GM04503 (cell line): ENCODE data around the gene MPZL1.
A peak's percentile ranks its signal among the peaks of the same experiment; 100 is the strongest.
"Not testable (repeated sequence)": the region's sequence is repeated elsewhere in the genome, so short reads cannot be mapped to it uniquely, and the experiment has no call there.

Experiments
- DNase-seq: peaks from one replicate; pipeline ENCODE4 v3.0.0-alpha.2; 2012; ENCODE audit warnings: low read depth

MPZL1 gene

DNA sequence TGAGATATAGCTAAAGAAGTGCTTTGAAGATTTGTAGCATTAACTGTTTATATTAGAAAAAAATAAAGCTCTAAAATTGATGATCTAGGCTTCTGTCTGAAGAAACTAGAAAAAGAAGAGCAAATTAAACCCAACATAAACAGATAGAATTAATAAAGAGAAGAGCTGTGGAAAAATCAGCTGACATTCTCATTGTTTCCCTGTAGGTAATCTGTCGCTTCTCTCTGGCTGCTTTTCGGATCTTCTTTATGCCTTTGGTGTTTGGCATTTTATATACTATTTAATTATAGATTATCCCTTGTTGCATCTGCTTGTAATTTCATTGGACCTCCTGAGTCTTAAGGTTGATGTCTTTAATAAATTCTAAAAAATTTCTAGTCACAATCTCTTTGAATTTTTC lies 59.8 kb downstream of the MPZL1 start:
- no peak for DNase-seq

DNA sequence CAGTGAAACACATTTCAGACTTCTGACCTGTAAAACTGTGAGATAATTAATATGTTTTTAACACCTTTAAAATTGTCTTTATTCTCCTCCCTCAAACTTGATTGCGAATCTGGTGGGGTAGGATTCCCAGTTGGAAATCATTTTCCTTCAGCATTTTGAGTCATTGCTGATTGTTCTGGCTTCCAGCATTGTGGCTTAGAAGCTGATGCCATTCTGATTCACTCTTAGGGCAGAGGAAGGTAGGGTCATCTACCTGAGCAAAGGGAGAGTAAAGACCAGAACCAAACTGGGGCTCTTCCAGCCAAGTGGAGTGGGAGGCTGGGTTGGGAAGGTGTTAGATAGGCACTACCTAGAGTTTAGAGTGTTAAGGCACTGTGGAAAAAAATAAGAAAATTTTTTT lies 61.2 kb downstream of the MPZL1 start:
- DNase-seq, result no peak

DNA sequence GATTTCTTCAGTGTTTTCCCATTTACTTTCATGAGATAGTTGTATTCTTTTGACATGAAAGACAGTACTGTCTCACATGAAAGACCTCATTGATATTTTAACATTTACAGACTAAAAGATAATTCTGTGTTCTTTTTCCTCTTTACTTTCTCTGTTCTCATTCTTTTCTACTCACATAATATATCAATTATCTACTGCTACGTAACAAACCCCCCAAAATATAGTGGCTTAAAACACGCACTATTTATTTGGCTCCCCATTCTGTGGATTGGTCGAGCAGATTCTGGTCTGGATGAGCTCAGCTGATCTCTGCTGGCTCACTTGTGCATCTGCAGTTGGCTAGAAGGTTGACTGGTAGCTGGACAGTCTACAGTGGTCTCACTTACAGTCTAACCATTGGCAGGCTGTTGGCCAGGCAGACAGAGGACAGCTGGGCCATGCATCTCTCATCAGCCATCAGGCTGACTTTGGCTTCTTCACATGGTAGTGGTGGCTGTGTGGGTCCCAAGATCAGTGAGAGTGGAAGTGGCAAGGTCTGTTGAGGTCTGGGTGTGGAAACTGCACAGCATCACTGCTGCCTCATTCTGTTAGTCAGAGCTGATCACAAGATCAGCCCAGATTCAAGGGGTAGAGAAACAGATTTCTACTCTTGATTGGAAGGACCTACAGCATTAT lies 63.2 kb downstream of the MPZL1 start:
- DNase-seq, result no peak

DNA sequence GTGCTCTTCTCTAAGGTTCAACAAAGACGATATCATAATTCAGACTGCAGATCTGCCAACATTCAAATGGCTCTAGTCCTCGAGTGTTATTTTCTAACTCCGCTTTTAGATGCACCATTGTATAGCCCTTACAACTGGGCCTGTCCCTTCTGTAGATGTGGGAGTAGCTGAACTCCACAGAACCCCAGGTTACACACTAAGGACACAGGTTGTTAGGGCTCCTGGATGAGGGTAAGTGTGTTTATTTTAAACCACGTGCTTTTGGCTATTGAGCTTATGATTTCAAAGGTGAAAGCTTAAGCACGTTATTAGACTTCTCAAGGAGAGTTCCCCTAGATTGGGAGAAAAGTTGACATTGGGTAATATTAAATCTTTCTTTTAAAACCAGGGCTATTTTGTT lies 64.7 kb downstream of the MPZL1 start:
- DNase-seq, result no peak

DNA sequence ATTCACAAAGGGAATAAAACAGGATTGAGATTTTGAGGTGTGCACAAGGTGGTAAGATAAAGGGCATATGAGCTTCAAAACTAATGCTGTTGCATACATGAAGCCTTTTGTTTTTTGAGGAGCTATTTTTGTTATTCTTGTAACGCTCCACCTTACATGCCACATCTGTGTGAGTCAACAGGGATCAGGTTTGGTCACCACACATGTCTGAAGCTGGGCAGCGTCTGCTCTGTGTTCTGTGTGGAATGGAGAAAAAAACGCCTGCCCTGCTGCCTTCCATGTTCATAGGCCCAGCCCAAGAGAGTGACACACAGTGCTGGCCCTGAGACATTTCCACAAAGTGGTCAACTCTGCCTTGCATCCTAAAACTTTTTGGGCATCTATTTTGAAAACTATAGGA lies 67.7 kb downstream of the MPZL1 start:
- no peak for DNase-seq

DNA sequence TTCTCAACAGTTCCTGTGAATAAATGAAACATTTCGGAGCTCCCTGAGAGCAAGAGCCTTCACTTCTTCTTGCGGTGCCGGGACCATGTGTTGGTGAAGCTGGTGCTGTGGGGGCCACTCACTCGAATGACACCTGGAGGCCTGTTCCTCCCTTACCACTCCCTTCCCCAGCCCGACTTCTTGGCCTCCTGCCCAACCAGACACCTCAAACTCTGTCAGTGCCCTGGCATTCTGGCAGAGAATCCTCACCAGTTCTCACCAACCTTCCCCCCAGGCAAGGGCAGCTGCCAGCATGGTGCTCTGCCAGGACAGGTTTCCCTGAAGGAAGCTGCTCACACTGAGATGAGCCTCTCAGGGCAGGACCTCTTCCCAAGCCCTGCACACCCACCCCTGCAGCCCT lies 68.3 kb downstream of the MPZL1 start:
- DNase-seq, result no peak

DNA sequence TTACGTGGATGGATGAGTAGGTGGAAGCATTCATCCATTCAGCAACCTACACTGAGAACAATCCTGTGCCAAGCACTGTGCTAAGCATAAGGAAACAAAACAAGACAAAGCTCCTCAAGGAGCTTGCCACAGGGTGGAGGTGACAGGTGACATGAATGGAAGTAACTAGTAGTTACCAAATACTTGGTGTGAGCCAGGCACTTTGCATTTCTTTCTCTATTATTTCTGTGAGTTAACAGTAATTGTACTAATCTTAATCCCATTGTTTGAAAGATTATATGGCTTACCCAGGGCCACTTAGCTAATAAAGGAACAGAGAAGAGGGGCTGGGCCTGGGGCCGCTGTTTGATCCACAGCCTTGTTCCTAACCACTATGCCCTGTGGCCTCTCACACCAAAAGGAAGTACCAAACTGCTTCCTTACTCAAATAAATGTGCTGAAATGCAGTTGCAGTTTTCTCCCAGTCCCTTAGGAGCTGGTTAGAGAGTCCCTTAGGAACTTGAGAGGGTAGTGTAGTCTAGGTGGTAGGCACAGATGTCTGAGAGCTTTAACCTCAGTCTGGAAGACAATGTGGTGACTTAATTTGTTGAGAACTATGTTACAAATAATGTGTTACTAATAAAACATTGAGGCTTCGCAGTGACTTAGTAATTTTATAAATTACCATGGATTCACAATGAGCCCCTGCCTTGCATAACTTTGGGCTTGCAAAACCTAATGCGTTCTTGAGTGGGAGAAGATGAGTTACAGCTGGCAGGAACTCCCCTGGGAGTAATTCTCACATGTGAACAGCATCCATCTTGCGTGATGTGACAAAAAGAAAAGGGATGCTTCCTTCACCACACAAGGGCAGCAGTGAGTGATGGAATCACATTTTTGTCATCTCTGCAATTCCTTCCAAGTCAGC lies 69.8 kb downstream of the MPZL1 start:
- peak; percentile 99 for DNase-seq

DNA sequence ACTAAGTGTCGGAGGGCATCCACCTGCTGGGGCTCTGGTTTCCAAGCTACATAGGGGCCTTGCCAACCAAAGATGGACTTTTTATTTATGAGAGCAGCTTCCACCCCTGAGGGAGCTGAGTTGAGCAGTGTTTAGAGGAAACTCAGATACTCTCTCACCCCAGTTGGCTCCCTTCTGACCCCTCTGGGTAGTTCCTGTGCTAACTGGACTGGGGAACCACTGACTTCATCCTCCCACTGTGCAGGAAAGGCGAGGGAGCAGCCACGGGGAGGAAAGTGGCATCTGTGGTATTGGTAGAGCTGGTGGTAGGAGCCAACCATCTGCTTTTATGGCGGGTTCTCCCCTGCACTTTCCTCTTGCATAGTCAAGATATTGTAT lies 70.4 kb downstream of the MPZL1 start:
- DNase-seq, result no peak

DNA sequence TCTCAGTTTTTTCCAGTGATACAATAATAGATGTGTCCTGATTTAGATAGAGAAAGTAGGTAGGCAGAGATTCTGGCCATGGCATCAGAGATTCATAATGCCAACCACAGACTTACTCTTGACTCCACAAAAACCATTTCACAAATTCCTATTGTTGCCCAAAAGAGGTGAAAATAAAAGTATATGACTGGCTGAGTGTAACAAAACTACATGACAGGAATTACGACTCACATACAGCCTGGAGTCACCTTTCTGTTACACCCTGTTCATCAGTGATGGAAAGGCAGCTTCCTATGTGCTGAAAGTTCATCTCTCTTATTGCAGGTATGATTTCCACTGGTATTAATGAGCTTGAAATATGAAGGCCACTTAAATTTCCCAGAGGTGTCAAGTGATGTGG lies 72.3 kb downstream of the MPZL1 start:
- DNase-seq, result no peak

DNA sequence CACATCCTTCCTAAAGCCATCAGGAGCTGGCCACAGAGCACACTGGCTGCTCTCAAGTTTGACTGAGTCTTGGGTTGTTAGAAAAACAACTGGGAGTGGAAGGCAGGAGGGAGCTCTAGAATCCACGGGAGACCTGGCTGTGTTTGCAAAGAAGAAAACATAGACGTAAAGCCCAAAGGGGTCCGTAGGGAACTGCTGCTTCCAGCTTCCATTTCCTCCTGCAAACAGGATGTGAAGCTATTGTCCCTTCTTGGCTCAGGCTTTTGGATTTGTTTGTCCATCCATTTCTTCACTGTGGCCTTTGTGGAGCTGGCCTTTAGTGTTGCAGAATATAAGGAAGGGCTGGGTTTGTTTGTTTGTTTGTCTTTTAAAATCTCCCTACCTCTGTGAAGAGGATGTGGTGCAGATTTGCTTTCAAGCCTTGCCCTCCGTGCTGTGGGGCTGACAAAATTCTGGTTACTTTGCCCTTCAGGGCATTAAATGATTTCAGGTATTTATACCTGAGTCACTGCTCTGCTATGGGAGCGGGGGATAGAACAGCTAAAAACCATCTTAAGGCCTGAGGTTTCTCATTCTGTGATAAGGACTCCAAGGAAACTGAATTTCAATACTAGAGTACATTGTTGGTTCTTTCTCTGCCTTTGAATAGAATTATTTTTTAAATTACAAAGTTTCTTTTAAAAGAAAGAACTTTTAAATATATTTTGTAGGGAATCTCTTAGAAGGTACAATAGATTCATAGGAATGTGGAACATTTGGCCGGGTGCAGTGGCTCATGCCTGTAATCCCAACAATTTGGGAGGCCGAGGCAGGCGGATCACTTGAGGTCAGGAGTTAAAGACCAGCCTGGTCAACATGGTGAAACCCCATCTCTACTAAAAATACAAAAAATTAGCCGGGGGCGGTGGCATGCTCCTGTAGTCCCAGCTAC lies 74.3 kb downstream of the MPZL1 start:
- DNase-seq, result no peak

DNA sequence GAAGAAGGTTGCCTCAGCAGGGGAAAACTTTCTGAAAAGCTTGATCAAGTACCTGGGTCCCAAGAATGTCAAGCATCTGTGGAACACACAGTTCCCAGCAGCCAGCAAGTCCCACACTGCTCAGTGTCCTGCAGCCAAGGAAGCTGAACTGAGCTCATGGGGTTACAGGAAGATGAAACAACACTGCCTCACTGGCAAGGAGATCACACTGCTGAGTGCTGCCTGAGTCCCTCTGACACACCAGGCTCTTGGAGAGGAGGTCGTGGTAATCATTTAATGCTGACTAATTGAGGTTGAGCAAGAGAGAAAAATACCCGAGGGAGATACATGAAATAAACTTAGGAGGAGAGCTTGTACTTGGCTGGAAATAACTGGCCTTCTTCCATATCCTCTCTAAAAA lies 75.2 kb downstream of the MPZL1 start:
- peak; percentile 98 for DNase-seq

DNA sequence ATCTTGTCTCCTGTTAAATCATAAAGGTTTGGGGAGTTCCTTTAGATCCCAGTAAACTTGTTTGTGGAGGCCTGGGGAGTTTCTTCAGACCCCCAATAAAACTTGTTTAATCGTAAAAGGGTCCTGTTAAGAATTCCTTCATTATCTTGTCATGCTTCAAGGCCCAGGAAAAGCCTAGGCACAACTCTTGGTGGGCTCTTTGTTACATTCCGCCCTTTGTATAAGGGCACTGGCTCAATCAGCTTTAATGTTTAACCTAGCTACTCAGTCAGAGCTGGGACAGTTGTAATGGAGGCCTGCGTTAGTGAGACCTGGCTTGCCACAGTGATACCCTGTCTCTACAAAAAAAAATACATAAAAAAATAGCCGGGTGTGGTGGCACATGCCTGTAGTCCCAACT lies 77.2 kb downstream of the MPZL1 start:
- DNase-seq, result no peak

DNA sequence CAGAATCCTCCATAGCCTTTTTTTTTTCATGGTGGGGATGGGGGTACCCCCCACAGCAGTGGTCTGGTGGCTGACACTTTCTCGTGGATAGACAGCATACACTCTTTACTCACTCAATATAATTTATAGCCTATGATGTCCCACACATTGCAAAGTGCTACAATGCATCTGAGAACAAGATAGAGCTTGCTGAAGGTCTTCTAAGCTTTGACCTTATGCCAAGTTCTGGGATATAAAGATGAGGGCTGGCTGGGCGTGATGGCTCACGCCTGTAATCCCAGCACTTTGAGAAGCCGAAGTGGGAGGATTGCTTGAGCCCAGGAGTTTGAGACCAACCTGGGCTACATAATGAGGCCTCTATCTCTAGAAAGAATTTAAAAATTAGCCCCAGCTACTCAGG lies 78.0 kb downstream of the MPZL1 start:
- DNase-seq, result no peak

DNA sequence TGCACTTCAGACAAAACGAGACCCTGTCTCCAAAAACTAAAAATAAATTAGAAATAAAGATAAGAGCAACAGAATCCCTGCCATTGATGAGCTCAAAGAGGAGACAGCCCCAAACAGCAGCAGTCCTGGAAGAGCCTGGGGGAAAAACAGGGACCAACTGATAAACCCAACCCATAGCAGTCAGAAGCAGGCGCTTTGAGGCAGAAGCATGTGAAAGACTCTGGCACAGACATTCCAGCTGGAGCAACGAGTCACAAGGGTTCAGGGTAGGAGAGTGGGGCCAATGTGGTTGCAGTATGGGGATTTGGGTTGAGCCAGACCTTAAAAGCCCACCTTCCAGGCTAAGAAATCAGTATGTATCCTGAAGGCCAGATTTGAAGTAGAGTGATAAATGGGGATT lies 78.5 kb downstream of the MPZL1 start:
- DNase-seq, result no peak

DNA sequence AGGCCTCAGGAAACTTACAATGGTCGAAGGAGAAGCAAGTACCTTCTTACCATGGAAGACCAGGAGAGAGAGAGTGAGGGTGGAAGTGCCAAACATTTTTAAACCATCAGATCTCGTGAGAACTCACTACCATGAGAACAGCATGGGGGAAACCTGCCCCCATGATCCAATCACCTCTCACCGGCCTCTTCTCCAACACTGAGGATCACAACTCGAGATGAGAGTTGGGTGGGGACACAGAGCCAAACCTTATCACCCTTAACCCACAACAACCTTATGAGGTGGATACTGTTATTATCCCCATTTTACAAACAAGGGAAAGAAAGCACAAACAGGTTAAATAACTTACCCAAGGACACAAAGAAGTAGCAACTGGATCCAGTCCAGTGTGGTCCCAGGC lies 80.5 kb downstream of the MPZL1 start:
- DNase-seq, result no peak

DNA sequence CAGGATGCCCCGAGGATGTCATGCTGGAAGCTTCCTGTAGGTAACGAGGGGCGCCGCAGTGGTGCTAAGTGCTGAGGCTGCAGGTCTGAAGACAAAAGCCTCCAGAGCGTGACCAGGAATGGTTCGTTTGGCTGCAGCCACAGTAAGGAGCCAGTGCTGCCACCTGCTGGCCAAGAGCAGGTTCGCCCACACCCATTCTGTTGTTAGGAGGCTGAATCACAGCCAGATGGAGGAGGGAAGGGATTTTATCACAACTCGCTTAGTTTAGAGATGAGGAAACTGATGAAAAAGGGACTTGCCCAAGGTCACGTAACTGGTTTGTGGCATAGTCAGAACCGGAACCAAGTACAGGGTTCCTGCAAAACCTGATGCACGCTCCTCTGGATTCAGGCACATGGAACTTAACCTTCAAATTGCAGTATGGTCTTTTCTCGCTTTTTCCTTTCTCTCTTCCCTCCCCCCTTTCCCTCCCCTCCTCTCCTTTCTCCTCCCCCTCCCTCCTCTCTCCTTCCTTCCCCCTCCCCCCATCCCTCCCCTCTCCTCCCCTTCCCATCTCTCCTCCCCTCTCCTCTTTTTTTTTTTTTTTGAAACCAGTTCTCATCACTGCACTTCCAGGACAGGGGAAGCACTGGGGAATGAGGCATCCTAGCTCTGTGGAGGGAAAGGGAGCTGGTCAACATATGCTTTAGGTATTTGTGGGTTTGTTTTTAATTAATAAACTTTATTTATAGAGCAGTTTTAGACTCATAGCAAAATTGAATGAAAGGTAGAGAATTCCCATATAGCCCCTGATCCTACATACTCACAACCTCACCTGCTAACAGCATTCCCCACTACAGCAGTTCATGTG lies 81.8 kb downstream of the MPZL1 start:
- DNase-seq, result peak; percentile 66

DNA sequence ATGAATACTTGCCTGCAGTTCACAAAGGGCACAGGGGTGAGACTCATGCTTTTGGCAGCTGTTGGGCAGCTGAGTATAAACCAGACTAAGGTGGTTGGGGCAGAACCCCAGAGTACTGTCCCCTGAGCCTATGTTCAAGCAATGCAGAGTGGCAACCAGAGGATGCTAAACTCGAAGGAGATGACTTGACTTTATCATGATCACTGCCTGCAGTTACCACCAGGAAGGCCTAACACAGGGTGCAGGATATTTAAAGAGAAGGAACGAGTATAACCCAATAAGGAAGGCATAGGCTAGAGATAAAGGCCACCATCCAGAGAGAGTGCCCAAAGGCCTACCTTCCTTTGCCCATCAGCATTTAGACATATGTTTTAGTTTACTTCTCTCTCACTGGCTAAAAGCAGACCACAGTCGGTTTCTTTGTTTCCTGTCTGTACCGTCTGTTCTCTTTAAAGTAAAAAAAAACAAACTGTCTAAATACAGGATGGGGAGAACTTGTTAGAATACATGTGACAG lies 83.3 kb downstream of the MPZL1 start:
- no peak for DNase-seq

DNA sequence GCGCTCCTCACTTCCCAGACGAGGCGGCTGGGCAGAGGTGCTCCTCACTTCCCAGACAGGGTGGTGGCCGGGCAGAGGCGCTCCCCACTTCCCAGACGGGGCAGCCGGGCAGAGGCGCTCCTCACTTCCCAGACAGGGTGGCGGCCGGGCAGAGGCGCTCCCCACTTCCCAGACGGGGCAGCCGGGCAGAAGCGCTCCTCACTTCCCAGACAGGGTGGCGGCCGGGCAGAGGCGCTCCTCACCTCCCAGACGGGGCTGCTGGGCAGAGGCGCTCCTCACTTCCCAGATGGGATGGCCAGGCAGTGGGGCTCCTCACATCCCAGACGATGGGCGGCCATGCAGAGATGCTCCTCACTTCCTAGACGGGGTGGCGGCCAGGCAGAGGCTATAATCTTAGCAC lies 84.5 kb downstream of the MPZL1 start:
- DNase-seq, result not testable (repeated sequence)

DNA sequence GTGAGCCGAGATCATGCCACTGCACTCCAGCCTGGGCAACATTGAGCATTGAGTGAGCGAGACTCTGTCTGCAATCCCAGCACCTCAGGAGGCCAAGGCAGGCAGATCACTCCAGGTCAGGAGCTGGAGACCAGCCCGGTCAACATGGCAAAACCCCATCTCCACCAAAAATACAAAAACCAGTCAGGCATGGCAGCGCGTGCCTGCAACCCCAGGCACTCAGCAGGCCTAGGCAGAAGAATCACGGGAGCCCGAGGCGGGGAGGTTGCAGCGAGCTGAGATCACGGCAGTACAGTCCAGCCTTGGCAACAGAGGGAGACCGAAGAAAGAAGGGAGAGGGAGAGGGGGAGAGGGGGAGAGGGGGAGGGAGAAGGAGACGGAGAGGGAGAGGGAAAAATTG lies 84.9 kb downstream of the MPZL1 start:
- not testable (repeated sequence) for DNase-seq

DNA sequence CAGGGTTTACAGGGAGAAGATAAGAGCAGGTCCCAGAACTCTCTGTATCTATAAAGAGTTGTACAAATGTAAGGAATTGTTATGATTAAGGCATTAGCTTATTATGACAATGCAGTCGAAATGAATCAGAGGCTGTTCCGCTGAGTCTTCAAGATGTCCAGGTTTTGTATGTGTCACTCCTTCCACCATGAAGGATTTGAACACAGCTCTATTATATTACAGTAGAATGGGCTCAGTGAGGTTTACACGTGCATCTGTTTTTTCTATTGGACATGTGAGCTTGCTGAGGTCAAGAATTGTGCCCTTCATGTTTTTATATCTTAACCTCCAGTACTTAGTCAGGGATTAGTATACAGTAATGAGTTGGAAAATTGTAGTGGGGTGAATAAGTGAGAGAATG lies 86.3 kb downstream of the MPZL1 start:
- DNase-seq, result no peak

DNA sequence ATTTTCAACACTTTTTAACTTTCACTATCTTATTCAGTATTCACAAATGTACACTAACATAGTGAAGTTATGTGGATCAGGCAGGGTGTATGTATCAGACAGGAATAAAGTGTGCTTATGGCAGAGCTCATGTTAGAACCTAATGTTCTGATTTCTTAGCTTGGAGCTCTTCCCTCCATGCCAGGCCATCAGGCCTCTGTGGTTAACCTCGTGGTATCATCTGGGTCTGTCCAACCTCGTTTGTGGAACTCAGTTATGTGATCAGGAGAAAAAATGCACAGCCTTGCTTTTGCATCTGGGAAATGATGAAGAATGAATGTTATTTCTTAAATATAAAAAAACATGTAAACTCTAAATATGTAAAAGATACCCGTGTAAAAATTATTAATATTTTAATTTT lies 86.9 kb downstream of the MPZL1 start:
- DNase-seq, result no peak
